DND-41 (cell line): ENCODE measurements around the gene KDM5A.

Experiments used
- ATAC-seq: fragments of 200-7000 bp; cut with Tn5 transposase; 3 replicates; pipeline ENCODE4 v1.9.1; 2021; ENCODE audit warnings: low read depth; ENCODE audit not compliant: insufficient read depth
- DNase-seq: peaks from one replicate; pipeline ENCODE4 v3.0.0-alpha.2; 2020
- H2AFZ ChIP-seq: 2 replicates; pipeline ENCODE4 v1.6.0; 2012; ENCODE audit warnings: low read depth, low read length
- H3K27ac ChIP-seq: 2 replicates; pipeline ENCODE4 v1.5.1; 2012; ENCODE audit warnings: low read length, inconsistent platforms
- H3K27me3 ChIP-seq: fragments of 200-600 bp; sonication (generic); 2 replicates; pipeline ENCODE4 v1.6.0; 2012; ENCODE audit warnings: low read length, mild to moderate bottlenecking, inconsistent platforms; ENCODE audit not compliant: insufficient read depth, poor library complexity
- H3K36me3 ChIP-seq: 2 replicates; pipeline ENCODE4 v1.5.1; 2012; ENCODE audit warnings: low read length, inconsistent platforms; ENCODE audit not compliant: insufficient read depth
- H3K4me1 ChIP-seq: 2 replicates; pipeline ENCODE4 v1.5.1; 2012; ENCODE audit warnings: mild to moderate bottlenecking, low read length; ENCODE audit not compliant: insufficient read depth
- H3K4me2 ChIP-seq: 2 replicates; pipeline ENCODE4 v1.6.0; 2012; ENCODE audit warnings: mild to moderate bottlenecking, moderate library complexity, low read length, inconsistent platforms; ENCODE audit not compliant: insufficient read depth
- H3K4me3 ChIP-seq, 2 experiments: fragments of 200-600 bp in 1 of 2; shearing (Covaris generic) in 1 of 2; 2 replicates each; pipeline ENCODE4 v1.5.1; 2012 to 2016; ENCODE audit warnings: inconsistent platforms in 2 of 2, low read length in 2 of 2, mild to moderate bottlenecking in 2 of 2, low read depth in 1 of 2, moderate library complexity in 1 of 2
- H3K79me2 ChIP-seq: 2 replicates; pipeline ENCODE4 v1.6.0; 2012; ENCODE audit warnings: low read length, inconsistent platforms; ENCODE audit not compliant: insufficient read depth
- H3K9ac ChIP-seq: 2 replicates; pipeline ENCODE4 v1.6.0; 2012; ENCODE audit warnings: low read depth, mild to moderate bottlenecking, inconsistent platforms, low read length, moderate library complexity
- H3K9me3 ChIP-seq: 2 replicates; pipeline ENCODE4 v1.5.1; 2012; ENCODE audit warnings: low read length, moderate library complexity, mild to moderate bottlenecking, inconsistent platforms; ENCODE audit not compliant: insufficient read depth, severe bottlenecking
- H4K20me1 ChIP-seq: 2 replicates; pipeline ENCODE4 v1.6.0; 2012; ENCODE audit warnings: low read length; ENCODE audit not compliant: insufficient read depth
- CTCF ChIP-seq: IDR thresholded peaks from 2 replicates; pipeline ENCODE4 v1.5.1; 2012; ENCODE audit warnings: borderline replicate concordance, low read length, moderate library complexity, mild to moderate bottlenecking; ENCODE audit not compliant: poor library complexity, severe bottlenecking; ENCODE audit errors: extremely low read depth
- EZH2 ChIP-seq: IDR thresholded peaks from 3 replicates; pipeline ENCODE4 v1.6.1; 2012; ENCODE audit warnings: borderline replicate concordance, low read depth, mild to moderate bottlenecking, moderate library complexity, low read length, inconsistent platforms; ENCODE audit not compliant: severe bottlenecking

The KDM5A gene

GRCh38 chr12:263574-263973 lies 125.5 kb downstream of the KDM5A start:
- DNase-seq = no peak
- Histone ChIP-seq H3K79me2 (no peaks in the 10 kb centered on the region), H4K20me1 (no peaks in the 10 kb centered on the region), H3K9me3 (no peaks in the 10 kb centered on the region), H3K4me2 (no peak overlapping the region), H3K36me3 (no peaks in the 10 kb centered on the region), H3K27ac (no peak overlapping the region), H3K4me1 (no peaks in the 10 kb centered on the region), H2AFZ (no peak overlapping the region), H3K4me3 (no peak overlapping the region), H3K9ac (no peak overlapping the region), H3K27me3 (no peaks in the 10 kb centered on the region)
- TF ChIP-seq CTCF (no peak), EZH2 (no peak)
- ATAC-seq = no peak

GRCh38 chr12:262817-263216 lies 126.3 kb downstream of the KDM5A start, which contains the start of gene SLC6A13:
Gene SLC6A13 (minus strand): TSS chr12:262836. CDS start chr12:260052, 2,784 bp downstream.
- Histone ChIP-seq H3K4me2 (no peak within 1 kb of the TSS), H3K9me3 (no peaks in the 10 kb centered on the region), H3K4me1 (no peaks in the 10 kb centered on the region), H3K27me3 (no peaks in the 10 kb centered on the region), H3K4me3 (no peak within 1 kb of the TSS), H3K9ac (no peak within 1 kb of the TSS), H2AFZ (no peak within 1 kb of the TSS), H3K79me2 (no peaks in the 10 kb centered on the region), H4K20me1 (no peaks in the 10 kb centered on the region), H3K27ac (no peak within 1 kb of the TSS), H3K36me3 (no peaks in the 10 kb centered on the region)
- TF ChIP-seq CTCF = no peak
- no peak for TF ChIP-seq EZH2
- DNase-seq = no peak
- ATAC-seq = no peak

GRCh38 chr12:262113-262512 lies 127.0 kb downstream of the KDM5A start:
- Histone ChIP-seq H3K4me3 (no peak overlapping the region), H3K36me3 (no peaks in the 10 kb centered on the region), H3K79me2 (no peaks in the 10 kb centered on the region), H3K27me3 (peaks cover 4% of the 10 kb centered on the region), H4K20me1 (no peaks in the 10 kb centered on the region), H3K9me3 (no peaks in the 10 kb centered on the region), H3K4me1 (no peaks in the 10 kb centered on the region), H3K9ac (no peak overlapping the region), H3K4me2 (no peak overlapping the region), H2AFZ (no peak overlapping the region), H3K27ac (no peak overlapping the region)
- no peak for TF ChIP-seq EZH2
- no peak for TF ChIP-seq CTCF
- ATAC-seq (no peak), DNase-seq (no peak)
